ENCODE measurements around the gene GNAT1. TPM values are rescaled to one million over a fixed set of nuclear protein-coding genes. Genes with fewer than 3 reads are reported as not detected.
A peak's percentile ranks its signal among the peaks of the same experiment; 100 is the strongest.

GNAT1 gene
- polyA plus RNA-seq, 1 experiment = not detected

- Histone ChIP-seq H3K36me3 (ENCODE audit: control insufficient read depth, insufficient read depth, low read length) (peaks cover 11% of the 10 kb centered on the region), H3K27me3 (ENCODE audit: control insufficient read depth, insufficient read depth, low read length) (no peaks in the 10 kb centered on the region), H3K4me3 (ENCODE audit: low read depth, low read length) (no peak overlapping the region)
- CTCF ChIA-PET = interaction anchor here (0.6 to 4.9 kb wide), 33 partner anchors 9 to 304 kb away, joined by 3 to 51 read pairs (median 4); partner anchors contain the start of genes GNAI2, GNAT1, HYAL3 and IFRD2
- peak; percentile 85 for DNase-seq (ENCODE audit: low read depth)
- TF ChIP-seq CTCF (IDR thresholded peaks at IDR 0.05; ENCODE audit: insufficient read depth, low read depth, low read length) = no peak
- POLR2A ChIA-PET = interaction anchor here (0.9 to 1.3 kb wide), 3 partner anchors 8 to 12 kb away, joined by 3 to 7 read pairs (median 4); partner anchors contain the start of gene GNAI2
These were observed 55.1 kb downstream of the GNAT1 start for GRCh38 chr3:50246517-50246954.

Small RNAs within 50 kb of the gene (small RNA-seq; reads per million reads assigned to genes)
- gene MIR566 (ENCODE audit: insufficient read length, low read depth, low replicate concordance) (not detected), gene MIR5787 (ENCODE audit: insufficient read length, low read depth, low replicate concordance) (not detected)

Other genes with a start within 250 kb of the GNAT1 start
- 171 and 205 TPM in 2 replicates for gene RBM5, start 102.7 kb upstream of the GNAT1 start, polyA plus RNA-seq (2011; rRNA removed)
- 7.4 and 11.4 TPM in 2 replicates for gene SEMA3F, start 36.3 kb upstream of the GNAT1 start, polyA plus RNA-seq (2011; rRNA removed)
- 0.17 and 0.22 TPM in 2 replicates for gene SLC38A3, start 13.7 kb downstream of the GNAT1 start, polyA plus RNA-seq (2011; rRNA removed)
- 574 and 887 TPM in 2 replicates for gene GNAI2, start 44.6 kb downstream of the GNAT1 start, polyA plus RNA-seq (2011; rRNA removed)
- gene SEMA3B, start 77.5 kb downstream of the GNAT1 start, polyA plus RNA-seq (2011; rRNA removed) = 32.7 and 59.0 TPM in 2 replicates
- not detected in 2 replicates for gene LSMEM2, start 87.5 kb downstream of the GNAT1 start, polyA plus RNA-seq (2011; rRNA removed)
- gene IFRD2, start 100.8 kb downstream of the GNAT1 start, polyA plus RNA-seq (2011; rRNA removed) = 22.0 and 56.7 TPM in 2 replicates
- 7.1 and 8.5 TPM in 2 replicates for gene HYAL3, start 107.8 kb downstream of the GNAT1 start, polyA plus RNA-seq (2011; rRNA removed)
- 3.6 and 5.8 TPM in 2 replicates for gene NAA80, start 107.8 kb downstream of the GNAT1 start, polyA plus RNA-seq (2011; rRNA removed)
- gene HYAL1, start 112.0 kb downstream of the GNAT1 start, polyA plus RNA-seq (2011; rRNA removed) = 0.10 and 0.12 TPM in 2 replicates
- 40.4 and 63.2 TPM in 2 replicates for gene HYAL2, start 131.1 kb downstream of the GNAT1 start, polyA plus RNA-seq (2011; rRNA removed)
- gene TUSC2, start 136.6 kb downstream of the GNAT1 start, polyA plus RNA-seq (2011; rRNA removed) = 33.8 and 38.9 TPM in 2 replicates
- gene RASSF1, start 149.2 kb downstream of the GNAT1 start, polyA plus RNA-seq (2011; rRNA removed) = 55.2 and 80.2 TPM in 2 replicates
- 0.65 and 1.3 TPM in 2 replicates for gene ZMYND10, start 154.1 kb downstream of the GNAT1 start, polyA plus RNA-seq (2011; rRNA removed)
- gene NPRL2, start 159.2 kb downstream of the GNAT1 start, polyA plus RNA-seq (2011; rRNA removed) = 31.4 and 45.0 TPM in 2 replicates
- gene CYB561D2, start 159.3 kb downstream of the GNAT1 start, polyA plus RNA-seq (2011; rRNA removed) = 22.3 and 39.3 TPM in 2 replicates
- 47.0 and 75.4 TPM in 2 replicates for gene TMEM115, start 167.9 kb downstream of the GNAT1 start, polyA plus RNA-seq (2011; rRNA removed)

All from BJ (cell line).